Measurements from ENCODE around the gene CRYZL1.

Gene CRYZL1

DNA sequence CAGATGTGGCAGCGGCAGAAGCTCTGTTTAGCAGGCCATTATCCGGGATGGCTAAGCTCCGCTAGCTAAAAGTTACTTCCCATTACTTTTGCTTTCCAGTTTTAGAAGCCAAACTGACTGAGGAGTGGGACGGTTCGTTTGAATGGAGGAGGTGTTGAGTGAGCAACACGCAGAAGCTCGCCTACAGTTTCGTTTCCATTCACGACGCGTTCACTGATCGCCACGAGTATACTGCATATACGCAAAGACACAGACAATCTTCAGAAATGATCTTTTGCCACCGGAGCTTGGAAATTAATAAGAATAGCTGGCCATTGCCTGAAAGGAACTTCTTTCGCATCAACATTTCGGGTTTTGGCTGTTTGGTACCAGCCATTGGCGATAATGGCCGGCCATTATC is 84.1 kb downstream of the CRYZL1 start:
- no peak for DNase-seq

GRCh38 chr21:33554982-33555344 is 86.6 kb downstream of the CRYZL1 start:
- no peak for DNase-seq

- no peak for DNase-seq
These were observed 87.1 kb downstream of the CRYZL1 start for GRCh38 chr21:33554236-33554981.

DNA sequence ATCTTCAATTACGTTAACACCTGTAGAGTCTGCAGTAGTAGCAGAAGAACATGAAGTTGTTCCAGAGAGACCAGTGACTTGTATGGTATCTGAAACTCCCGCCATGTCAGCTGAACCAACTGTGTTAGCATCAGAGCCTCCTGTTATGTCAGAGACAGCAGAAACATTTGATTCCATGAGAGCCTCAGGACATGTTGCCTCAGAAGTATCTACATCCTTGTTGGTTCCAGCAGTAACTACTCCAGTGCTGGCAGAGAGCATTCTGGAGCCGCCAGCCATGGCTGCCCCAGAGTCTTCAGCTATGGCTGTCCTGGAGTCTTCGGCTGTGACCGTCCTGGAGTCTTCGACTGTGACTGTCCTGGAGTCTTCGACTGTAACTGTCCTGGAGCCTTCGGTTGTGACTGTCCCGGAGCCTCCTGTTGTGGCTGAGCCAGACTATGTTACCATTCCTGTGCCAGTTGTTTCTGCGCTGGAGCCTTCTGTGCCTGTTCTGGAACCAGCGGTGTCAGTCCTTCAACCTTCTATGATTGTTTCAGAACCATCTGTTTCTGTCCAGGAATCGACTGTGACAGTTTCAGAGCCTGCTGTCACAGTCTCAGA is 88.4 kb downstream of the CRYZL1 start:
- no peak for DNase-seq

DNA sequence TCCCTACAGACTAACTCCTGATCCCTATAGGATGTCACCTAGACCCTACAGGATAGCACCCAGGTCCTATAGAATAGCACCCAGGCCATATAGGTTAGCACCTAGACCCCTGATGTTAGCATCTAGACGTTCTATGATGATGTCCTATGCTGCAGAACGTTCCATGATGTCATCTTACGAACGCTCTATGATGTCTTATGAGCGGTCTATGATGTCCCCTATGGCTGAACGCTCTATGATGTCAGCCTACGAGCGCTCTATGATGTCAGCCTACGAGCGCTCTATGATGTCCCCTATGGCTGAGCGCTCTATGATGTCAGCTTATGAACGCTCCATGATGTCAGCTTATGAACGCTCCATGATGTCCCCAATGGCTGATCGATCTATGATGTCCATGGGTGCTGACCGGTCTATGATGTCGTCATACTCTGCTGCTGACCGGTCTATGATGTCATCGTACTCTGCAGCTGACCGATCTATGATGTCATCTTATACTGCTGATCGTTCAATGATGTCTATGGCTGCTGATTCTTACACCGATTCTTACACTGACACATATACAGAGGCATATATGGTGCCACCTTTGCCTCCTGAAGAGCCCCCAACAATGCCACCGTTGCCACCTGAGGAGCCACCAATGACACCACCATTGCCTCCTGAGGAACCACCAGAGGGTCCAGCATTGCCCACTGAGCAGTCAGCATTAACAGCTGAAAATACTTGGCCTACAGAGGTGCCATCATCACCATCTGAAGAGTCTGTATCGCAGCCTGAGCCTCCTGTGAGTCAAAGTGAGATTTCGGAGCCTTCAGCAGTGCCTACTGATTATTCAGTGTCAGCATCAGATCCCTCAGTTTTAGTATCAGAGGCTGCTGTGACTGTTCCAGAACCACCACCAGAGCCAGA is 89.2 kb downstream of the CRYZL1 start:
- DNase-seq = no peak

GRCh38 chr21:33551664-33552063 is 89.9 kb downstream of the CRYZL1 start:
- DNase-seq = no peak

- DNase-seq = no peak
These were observed 90.5 kb downstream of the CRYZL1 start for GRCh38 chr21:33550772-33551660.

DNA sequence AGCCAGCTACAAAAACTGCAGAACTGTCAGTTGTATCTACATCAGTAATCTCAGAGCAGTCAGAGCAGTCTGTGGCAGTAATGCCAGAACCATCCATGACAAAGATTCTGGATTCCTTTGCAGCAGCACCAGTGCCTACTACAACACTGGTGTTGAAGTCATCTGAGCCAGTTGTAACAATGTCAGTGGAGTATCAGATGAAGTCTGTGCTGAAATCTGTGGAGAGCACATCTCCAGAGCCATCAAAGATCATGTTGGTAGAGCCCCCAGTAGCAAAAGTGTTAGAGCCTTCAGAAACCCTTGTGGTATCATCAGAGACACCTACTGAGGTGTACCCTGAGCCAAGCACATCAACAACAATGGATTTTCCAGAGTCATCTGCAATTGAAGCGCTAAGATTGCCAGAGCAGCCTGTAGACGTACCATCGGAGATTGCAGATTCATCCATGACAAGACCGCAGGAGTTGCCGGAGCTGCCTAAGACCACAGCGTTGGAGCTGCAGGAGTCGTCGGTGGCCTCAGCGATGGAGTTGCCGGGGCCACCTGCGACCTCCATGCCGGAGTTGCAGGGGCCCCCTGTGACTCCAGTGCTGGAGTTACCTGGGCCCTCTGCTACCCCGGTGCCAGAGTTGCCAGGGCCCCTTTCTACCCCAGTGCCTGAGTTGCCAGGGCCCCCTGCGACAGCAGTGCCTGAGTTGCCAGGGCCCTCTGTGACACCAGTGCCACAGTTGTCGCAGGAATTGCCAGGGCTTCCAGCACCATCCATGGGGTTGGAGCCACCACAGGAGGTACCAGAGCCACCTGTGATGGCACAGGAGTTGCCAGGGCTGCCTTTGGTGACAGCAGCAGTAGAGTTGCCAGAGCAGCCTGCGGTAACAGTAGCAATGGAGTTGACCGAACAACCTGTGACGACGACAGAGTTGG is 91.4 kb downstream of the CRYZL1 start:
- no peak for DNase-seq

GRCh38 chr21:33546086-33546485 is 95.5 kb downstream of the CRYZL1 start:
- no peak for DNase-seq

GRCh38 chr21:33544451-33545195 is 96.9 kb downstream of the CRYZL1 start:
- DNase-seq = no peak

DNA sequence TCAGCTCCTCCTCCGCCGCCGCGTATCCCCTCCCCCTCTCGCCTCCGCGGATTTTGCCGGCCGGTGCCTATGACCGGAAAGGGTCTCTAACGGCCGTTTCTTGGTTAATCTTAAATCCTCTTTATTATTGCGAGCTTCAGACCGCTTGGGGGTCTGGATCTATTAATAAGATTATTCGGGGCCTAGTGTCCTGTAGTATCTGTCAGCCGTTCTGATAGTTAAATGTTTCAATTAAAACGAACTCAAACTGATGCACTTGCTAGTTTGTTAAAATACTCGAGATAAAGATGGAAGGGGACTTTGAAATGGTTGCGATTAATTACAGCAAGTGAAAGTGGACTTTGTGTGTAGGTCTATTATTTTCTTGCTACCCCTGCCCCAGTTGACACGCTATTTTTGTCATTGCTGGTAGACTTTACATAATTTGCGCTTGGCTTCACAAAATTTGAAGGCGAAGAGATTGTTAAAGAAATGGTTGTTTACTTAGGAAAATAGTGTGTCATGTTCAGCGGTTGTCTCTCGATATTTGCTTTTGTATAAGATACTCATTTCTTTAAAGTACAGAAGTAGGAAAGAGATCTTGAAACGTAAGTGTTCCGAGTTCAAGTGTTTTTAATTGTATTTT is 97.9 kb downstream of the CRYZL1 start:
- DNase-seq = peak; percentile 50

- peak; percentile 94 for DNase-seq
These were observed 98.7 kb downstream of the CRYZL1 start, which contains the start of gene SON for GRCh38 chr21:33542640-33543504. TSS of gene SON (plus strand) at chr21:33543038. CDS start at chr21:33543093, 55 bp downstream.

DNA sequence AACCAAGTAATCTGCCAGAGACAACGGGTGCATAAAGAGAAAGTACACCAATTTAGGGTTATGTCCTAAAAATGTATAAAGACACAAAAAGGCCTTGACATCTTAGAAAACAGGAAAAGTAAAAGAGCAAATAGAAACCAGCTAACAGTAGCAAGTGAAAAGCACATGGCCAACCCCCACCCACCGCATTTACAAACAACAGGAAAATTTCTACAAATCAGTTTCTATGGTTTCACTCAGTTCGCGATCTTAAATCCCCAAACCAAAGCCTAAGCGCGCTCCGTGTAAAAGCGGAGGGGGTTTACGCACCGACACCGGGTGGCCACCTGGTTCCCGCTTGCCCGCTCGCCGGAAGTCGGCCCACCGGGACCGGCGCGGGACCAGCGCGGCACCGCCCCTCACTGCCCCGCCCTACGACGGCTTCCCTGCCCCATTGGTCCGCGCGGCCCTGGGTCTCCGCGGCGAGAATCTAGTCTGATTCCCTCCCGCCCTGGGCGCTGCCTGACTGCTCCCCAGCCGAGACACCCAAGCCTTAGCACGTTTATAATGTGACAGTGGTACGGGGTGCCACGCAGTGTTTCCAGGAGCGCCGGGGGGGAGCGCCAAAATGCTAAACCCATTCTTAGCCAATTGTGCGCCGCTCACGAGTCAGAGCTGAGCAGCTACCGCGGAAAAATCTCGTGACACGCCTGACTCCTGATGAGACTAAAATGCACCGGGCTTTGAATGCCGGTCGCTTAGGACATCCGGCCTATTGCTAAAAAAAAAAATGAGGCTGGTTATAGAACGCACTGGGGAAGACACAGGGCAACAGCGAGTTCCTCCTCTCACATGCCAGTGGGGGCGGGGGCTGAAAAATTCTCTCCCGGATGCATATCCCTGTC is 99.5 kb downstream of the CRYZL1 start, which contains the start of gene GART:
Gene GART (minus strand): TSS at position 362 of the 884 bp plus-strand sequence. CDS start 2,802 bp downstream, outside the sequence.
- DNase-seq = peak; percentile 68

DNA sequence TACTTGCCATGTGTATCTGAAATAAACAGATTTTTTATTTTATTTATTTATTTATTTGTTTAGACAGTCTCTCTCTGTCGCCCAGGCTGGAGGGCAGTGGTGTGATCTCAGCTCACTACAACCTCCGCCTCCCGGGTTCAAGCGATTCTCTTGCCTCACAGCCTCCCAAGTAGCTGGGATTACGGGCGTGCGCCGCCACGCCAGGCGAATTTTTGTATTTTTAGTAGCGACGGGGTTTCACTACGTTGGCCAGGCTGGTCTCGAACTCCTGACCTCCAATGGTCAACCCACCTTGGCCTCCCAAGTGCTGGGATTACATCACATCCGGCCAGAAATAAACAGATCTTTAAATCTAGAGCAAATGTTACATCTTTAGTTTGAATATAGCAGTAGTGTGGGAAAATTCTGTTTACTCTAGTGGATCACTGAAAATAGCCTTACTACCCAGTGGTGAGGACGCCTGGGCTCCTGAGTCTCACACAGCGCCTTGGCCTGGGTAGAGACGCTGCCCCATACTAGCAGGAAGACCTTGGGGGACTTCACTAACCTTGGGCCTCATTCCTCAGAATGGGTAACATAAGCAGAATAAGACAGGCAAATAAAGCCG is 100.3 kb downstream of the CRYZL1 start:
- DNase-seq = no peak

DNA sequence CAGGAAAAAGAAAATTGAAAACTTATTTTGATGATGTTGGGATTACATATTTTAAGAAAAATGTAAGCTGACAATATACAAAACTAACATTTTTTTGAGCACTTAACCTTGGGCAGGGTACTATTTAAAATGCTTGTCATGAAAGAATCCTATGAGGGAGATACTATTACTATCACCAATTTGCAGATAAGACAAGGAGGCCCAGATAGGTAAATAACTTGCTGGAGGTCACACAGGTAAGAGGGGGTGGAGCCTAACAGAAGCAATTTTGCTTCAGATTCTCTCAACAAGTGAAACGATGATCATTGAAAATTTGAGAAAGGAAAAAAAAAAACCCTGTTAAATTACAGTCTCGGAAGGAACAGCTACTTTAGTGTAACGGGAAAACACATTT is 100.8 kb downstream of the CRYZL1 start:
- no peak for DNase-seq

DNA sequence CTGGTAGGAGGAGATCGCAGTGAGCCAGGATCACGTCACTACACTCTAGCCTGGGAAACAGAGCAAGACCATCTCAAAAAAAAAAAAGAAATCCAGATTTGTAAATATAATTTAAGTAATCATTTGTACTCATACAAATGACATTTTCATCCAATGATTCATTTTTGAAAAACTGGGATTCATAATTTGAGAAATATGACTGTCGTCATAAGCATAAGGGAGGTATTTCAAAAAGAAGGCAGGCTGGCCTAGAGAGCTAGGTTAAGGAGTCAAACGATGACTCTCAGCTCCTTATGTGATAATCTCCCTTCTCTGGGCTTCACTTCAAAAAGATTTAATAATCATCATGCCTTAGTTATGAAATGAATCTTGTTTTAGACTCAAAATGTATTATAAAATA is 101.9 kb downstream of the CRYZL1 start:
- DNase-seq = no peak
